Epithelial cell of esophagus (primary cell): Measurements from ENCODE around the gene ANGEL1.
A peak's percentile ranks its signal among the peaks of the same experiment; 100 is the strongest.

Source experiments
- DNase-seq: peaks from one replicate; pipeline ENCODE4 v3.0.0; 2010; ENCODE audit warnings: low read depth
- H3K4me3 ChIP-seq: 2 replicates; pipeline ENCODE4 v1.5.1; 2011; ENCODE audit warnings: mild to moderate bottlenecking, low read length, control low read depth
- TF ChIP-seq, protein P1 (sequence below): IDR thresholded peaks from 2 replicates; pipeline ENCODE4 v1.5.1; 2011; ENCODE audit warnings: low read depth, mild to moderate bottlenecking, low read length, control low read depth, inconsistent platforms; ENCODE audit not compliant: insufficient read depth; ENCODE audit errors: missing control alignments

ANGEL1 gene

DNA sequence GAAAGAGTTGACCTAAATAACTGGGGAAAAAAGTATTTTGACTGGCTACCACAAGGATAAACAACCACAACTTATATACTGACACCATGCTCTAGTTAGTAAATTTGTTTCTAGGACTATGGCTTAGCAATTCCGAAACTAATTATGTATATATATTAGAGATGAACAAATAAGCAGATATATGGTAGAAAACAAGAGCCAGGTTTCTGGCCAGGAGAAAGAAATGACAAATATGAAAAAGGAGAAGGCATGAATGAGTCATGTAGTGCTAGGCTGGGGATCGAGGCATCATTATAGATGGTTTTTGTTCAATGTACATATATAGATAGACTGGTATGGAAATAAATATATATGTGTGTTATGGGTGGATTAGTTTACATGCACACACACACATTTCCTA, 8.0 kb upstream of the ANGEL1 start:
- TF ChIP-seq, protein P1, sequence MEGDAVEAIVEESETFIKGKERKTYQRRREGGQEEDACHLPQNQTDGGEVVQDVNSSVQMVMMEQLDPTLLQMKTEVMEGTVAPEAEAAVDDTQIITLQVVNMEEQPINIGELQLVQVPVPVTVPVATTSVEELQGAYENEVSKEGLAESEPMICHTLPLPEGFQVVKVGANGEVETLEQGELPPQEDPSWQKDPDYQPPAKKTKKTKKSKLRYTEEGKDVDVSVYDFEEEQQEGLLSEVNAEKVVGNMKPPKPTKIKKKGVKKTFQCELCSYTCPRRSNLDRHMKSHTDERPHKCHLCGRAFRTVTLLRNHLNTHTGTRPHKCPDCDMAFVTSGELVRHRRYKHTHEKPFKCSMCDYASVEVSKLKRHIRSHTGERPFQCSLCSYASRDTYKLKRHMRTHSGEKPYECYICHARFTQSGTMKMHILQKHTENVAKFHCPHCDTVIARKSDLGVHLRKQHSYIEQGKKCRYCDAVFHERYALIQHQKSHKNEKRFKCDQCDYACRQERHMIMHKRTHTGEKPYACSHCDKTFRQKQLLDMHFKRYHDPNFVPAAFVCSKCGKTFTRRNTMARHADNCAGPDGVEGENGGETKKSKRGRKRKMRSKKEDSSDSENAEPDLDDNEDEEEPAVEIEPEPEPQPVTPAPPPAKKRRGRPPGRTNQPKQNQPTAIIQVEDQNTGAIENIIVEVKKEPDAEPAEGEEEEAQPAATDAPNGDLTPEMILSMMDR: no peak
- H3K4me3 ChIP-seq: no peak overlapping the region
- DNase-seq: no peak

DNA sequence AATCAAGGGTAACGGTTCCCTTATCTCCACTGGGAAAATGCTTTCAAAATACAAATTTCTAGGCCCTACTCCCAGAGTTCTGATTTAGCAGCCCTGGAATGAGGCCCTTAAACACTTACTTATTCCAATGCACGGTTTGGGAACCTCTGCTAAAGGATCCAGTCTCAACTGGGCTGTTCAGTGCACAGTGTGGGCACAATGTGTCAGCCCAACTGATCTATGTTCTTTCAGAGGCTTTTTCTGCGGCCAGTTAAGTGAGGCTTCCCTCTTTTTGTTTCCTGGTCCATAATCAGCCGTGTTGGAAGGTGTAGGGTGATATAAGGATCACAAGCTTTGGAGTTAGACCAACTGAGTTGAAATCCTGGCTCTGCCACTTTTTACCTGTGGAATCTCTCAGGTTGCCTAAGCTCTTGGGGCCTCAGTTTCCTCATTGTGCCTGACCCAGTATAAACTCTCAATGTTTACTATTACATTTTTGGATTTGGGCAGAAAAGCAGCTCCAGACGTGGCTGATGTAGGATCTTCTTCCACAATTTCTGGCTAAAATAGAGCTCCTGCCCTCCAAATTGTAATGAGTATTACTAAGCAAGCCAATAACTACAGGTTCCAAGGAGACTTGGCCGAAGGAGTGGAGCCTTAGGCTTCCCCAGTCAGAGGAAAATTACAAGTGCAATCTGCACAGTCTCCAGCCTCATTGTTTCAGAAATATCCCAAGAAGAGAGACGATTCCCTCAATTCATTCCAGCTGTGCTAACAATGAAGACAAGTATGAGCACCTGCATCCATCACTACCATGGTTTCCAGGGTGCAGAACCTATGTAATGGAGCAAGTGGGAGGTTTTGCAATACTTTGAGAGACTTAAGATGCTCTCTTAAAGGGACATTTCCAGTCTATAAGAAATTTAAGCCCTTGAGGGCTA, 2.3 kb upstream of the ANGEL1 start:
- no peak for DNase-seq
- TF ChIP-seq, protein P1: no peak
- no peak overlapping the region for H3K4me3 ChIP-seq

DNA sequence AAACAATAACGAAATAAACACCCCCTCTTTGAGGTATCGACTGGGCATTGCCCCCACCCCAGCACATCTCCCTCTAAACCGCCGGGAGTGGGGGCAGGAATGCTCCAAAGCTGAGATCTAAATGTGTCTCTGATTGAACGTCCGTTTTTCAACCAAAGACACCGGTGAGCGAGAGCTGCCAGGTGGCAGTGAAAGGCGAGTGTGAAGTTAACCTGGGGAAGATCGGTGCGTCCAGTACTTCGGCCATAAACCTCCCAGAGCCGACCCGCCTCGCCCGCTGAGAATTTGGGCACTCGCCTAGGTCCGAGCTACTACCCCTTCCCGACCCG, 625 bp downstream of the ANGEL1 start:
- DNase-seq: peak; percentile 15
- TF ChIP-seq, protein P1: no peak
- peak overlapping the region; percentile 76 for H3K4me3 ChIP-seq

DNA sequence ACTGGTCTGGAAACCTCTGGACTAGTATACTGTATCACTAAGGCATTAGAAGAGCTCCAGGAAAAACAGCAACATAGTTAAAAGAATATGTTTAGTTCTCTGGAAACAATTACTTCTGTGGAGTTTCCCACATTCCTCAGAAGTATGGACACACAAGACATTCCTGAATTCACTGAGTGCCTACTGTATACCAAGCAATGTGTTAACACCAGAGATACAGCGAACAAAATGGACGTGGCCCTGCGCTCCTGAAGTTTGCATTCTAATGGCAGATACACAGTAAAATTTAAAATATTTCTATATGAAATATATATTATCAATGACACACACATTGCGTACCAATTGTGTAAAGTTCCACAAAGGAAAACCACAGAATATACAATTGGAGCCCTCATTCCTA, 1.1 kb downstream of the ANGEL1 start:
- TF ChIP-seq, protein P1: no peak
- H3K4me3 ChIP-seq: peak overlapping the region; percentile 76
- no peak for DNase-seq

DNA sequence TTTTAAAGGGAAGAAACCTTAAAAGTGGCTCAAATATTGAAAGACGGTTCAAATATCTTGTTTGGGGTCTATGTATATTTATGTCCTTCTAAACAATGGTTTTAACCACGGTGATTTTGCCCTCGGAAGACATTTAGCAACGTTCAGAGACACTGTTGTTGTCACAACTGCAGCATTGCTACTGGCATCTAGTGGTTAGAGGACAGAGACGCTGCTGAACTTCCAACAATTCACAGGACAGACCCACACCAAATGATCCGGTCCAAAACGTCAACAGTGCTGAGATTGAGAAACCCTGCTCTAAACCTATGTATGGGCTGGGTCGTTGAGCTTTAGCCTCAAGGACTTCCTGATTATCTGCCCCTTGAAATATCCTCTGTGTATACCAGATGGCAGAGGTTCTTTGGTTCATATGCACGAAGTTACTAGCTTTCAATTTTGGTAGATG, 1.7 kb downstream of the ANGEL1 start:
- TF ChIP-seq, protein P1: peak; percentile 63
- DNase-seq: peak; percentile 42
- H3K4me3 ChIP-seq: peak overlapping the region; percentile 76

DNA sequence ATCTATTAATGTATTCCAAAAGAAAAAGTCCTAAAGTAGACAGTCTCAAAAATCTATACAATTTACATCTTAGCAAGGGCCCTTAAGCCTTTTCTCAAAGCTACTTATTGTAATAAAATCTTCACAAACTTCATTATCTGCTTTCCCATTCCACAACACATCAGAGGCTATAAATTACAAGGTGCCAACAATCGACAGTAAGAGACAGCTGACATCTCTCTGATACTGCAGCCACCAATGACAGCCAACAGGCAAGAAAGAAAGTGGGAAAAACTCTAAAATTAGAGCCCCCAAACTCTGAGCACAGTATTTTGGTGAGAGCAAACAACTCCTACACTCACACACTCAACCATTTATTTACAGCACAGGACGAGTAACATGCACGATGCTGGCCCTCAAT, 2.2 kb downstream of the ANGEL1 start:
- TF ChIP-seq, protein P1: no peak
- DNase-seq: no peak
- H3K4me3 ChIP-seq: no peak overlapping the region

DNA sequence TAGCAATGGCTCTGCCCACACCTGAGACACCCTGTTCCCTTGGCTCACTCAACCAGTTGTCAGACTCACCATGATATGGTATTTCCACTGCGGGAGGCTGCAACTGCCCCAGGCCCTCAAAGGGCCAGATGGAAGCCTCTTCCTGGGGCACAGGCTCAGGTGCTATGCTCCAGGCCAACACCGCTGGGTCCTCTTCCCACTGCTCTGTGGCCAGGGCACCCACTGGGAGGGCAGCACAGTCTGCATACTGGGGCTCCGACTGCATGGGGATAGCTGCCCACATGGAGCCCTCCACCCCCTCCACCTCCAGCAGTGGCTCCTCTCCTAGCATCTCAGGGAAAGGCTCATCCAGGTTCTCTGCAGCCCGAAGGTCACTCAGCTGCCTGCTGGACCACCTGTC, 3.7 kb downstream of the ANGEL1 start:
- DNase-seq: no peak
- TF ChIP-seq, protein P1: no peak
- no peak overlapping the region for H3K4me3 ChIP-seq
